ENCODE results near the gene FYCO1. TPM values are rescaled to one million over a fixed set of nuclear protein-coding genes. Genes with fewer than 3 reads are reported as not detected.

The FYCO1 gene
- total RNA-seq, 1 donor from 2014 or later = 121 TPM

DNA sequence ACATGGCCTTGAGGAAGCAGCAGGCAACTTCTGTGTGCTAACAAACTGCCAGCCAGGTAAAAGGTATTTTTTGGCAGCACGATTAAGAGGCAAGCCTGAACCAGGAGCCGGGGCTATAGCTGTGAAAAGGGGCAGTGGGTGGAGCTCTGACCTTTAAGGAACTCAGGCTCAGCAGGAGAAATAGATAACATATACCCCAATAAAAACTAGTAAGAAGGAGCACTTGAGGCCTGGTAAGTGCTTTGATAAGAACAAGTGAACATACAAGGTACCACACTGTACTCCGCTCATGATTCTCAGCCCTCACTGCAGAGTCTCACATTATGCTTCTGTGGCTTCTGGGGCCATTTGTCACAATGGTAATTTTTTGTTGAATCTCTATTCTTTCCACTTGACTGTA is 5.4 kb downstream of the FYCO1 start:
- Histone ChIP-seq H3K36me3 (no peaks in the 10 kb centered on the region), H3K27me3 (ENCODE audit: low read depth) (no peaks in the 10 kb centered on the region), H3K9me3 (replicated peaks) (no peaks in the 10 kb centered on the region), H3K4me3 (peak overlapping the region; percentile 2), H3K27ac (replicated peaks) (peak overlapping the region; percentile 96), H3K4me1 (peaks cover 100% of the 10 kb centered on the region)
- intact Hi-C loops (cut with micrococcal nuclease) = no loop called here
- TF ChIP-seq, protein P1, sequence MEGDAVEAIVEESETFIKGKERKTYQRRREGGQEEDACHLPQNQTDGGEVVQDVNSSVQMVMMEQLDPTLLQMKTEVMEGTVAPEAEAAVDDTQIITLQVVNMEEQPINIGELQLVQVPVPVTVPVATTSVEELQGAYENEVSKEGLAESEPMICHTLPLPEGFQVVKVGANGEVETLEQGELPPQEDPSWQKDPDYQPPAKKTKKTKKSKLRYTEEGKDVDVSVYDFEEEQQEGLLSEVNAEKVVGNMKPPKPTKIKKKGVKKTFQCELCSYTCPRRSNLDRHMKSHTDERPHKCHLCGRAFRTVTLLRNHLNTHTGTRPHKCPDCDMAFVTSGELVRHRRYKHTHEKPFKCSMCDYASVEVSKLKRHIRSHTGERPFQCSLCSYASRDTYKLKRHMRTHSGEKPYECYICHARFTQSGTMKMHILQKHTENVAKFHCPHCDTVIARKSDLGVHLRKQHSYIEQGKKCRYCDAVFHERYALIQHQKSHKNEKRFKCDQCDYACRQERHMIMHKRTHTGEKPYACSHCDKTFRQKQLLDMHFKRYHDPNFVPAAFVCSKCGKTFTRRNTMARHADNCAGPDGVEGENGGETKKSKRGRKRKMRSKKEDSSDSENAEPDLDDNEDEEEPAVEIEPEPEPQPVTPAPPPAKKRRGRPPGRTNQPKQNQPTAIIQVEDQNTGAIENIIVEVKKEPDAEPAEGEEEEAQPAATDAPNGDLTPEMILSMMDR (IDR thresholded peaks at IDR 0.05; ENCODE audit: borderline replicate concordance) = no peak
- DNase-seq = no peak

DNA sequence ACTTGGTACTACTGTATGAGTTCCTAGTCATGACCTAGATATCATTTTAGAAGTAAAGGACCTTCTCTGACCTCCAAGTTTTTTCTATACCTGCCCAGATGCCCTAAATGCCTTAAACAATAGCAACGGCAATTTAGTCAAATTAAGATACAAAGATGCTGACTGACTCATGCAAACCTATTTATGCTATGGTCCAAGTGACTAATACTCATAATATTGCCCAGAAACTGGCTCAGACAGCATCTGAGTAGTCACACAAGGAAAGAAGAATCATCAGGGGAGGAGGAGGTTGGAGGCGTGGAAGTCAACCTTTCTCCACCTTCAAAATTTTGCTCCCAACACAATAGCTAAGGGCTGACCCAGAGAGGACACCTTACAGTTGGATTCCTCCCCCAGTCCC is 6.8 kb downstream of the FYCO1 start:
- peaks cover 100% of the 10 kb centered on the region for H3K4me1 ChIP-seq

DNA sequence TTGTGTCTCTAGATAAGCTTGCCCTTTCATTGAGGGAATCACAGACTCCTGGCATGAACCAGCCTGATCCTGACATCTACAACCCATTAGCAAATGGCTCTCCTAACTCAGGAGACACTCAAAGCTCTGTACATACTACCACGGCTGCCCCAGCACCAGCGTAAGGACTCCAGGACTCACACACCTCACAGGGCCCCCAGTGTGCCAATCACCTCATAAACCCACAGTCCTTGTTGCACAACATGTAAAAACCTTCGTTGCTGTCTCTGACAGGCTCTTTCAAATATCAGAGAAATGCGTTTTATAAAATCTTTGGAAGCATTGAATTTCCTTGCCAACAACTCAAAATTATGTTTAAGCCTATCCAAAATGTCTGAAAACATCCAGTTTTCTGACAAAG is 7.3 kb downstream of the FYCO1 start:
- TF ChIP-seq, protein P1 (IDR thresholded peaks at IDR 0.05; ENCODE audit: borderline replicate concordance) = no peak
- Histone ChIP-seq H3K27ac (replicated peaks) (peak overlapping the region; percentile 96), H3K4me3 (peak overlapping the region; percentile 33), H3K9me3 (replicated peaks) (no peaks in the 10 kb centered on the region), H3K36me3 (peaks cover 15% of the 10 kb centered on the region), H3K27me3 (ENCODE audit: low read depth) (no peaks in the 10 kb centered on the region), H3K4me1 (peaks cover 100% of the 10 kb centered on the region)
- intact Hi-C loops (cut with micrococcal nuclease) = no loop called here
- DNase-seq = no peak

More for the DNA sequence above, 6.8 kb downstream of the FYCO1 start:
- TF ChIP-seq, protein P1 (IDR thresholded peaks at IDR 0.05; ENCODE audit: borderline replicate concordance) = no peak
- H3K27ac ChIP-seq (replicated peaks) = peak overlapping the region; percentile 96
- H3K4me3 ChIP-seq = peak overlapping the region; percentile 33
- H3K9me3 ChIP-seq (replicated peaks) = no peaks in the 10 kb centered on the region
- intact Hi-C loops (cut with micrococcal nuclease) = no loop called here
- H3K36me3 ChIP-seq = peaks cover 10% of the 10 kb centered on the region
- DNase-seq = no peak
- no peaks in the 10 kb centered on the region for H3K27me3 ChIP-seq (ENCODE audit: low read depth)

DNA sequence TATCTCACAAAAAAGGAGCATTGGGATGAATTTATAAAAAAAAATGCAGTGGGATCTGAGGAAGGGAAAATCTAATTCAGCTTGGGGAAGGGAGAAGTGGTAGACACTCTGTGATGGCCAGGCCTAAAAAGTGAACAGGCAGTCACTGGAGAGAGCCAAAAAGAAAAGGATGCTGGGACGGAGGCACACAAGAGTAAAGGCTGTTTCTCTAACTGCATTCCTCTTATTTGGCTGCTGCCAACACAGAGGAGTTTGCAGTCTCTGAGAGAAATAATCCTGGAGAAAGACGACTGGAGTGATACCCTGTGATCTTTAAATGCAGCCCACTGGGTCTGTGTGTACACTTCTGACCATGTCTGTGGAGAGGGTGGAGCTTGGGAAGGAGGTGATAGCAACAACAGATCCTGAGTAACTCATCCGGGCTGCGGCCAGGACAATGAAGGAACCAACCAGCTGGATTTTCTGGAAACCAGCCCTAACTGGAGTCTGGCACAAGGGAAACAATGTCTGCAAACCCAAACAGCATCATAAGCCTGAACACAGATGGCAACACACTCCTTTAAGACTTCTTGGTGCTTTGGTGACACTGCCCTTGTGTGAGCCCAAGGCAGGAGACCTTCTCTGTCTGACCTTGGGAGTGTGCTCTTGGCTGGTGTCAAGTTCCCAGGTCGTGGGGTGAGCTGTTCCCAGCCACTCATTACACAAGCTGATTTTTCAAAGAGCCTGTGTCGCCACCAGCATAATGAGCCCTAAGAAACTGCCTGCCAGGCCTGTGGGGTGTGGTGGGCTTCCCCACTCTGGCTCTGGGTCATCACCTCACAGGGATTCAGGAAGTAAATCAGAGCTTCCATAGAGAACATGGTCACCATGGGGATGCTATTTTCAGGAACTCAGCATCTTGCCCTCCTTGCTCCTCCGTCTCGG is 8.0 kb downstream of the FYCO1 start:
- Histone ChIP-seq H3K4me3 (peak overlapping the region; percentile 33), H3K9me3 (replicated peaks) (no peaks in the 10 kb centered on the region), H3K27me3 (ENCODE audit: low read depth) (no peaks in the 10 kb centered on the region), H3K36me3 (peaks cover 22% of the 10 kb centered on the region), H3K4me1 (peaks cover 100% of the 10 kb centered on the region), H3K27ac (replicated peaks) (peak overlapping the region; percentile 96)
- DNase-seq = no peak
- intact Hi-C loops (cut with micrococcal nuclease) = no loop called here
- TF ChIP-seq, protein P1 (IDR thresholded peaks at IDR 0.05; ENCODE audit: borderline replicate concordance) = no peak

DNA sequence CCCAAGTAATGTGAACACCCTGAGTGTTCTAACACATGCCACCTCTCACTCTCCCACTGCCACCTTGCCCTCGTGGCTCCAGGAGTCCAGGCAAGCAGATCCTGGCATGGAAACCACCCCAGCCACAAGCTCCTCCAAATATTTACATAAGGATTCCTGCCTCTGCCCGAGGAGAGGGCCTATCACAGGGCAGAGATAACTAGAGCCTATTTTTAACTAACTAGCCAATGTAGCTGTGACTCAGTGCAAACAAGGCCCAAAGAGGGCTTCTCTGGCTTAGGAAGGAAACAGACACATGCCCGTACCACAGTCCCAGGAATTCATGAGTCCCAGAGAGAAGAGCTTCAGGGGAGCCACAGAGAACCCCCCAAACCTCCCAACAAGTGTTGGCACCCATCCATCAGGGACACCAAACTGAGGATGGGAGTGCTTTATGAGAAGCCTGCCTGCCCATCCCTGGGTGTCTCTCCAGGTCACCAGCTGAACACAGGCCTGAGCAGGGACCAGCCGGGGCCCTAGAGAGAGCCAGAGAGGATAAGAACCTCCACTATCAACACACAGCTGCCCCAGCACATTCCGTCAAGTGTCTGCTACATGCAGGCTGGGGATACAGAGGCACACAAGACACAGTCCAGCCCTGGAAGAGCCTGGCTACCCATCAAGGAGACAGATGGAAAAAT is 9.2 kb downstream of the FYCO1 start:
- H3K9me3 ChIP-seq (replicated peaks) = no peaks in the 10 kb centered on the region
- H3K4me1 ChIP-seq = peaks cover 100% of the 10 kb centered on the region
- peak; percentile 57 for DNase-seq
- TF ChIP-seq, protein P1 (IDR thresholded peaks at IDR 0.05; ENCODE audit: borderline replicate concordance) = no peak
- H3K27ac ChIP-seq (replicated peaks) = peak overlapping the region; percentile 96
- peak overlapping the region; percentile 33 for H3K4me3 ChIP-seq
- peaks cover 34% of the 10 kb centered on the region for H3K36me3 ChIP-seq
- no peaks in the 10 kb centered on the region for H3K27me3 ChIP-seq (ENCODE audit: low read depth)
- intact Hi-C loops (cut with micrococcal nuclease) = no loop called here

Data from left ventricle myocardium inferior (tissue), 1 donor.